HCT116 (cell line): ENCODE measurements around the gene POMGNT2.

Source experiments
- CEBPB ChIP-seq: IDR thresholded peaks from 2 replicates; pipeline ENCODE4 v1.6.1; 2012; ENCODE audit warnings: low read depth
- EZH2 ChIP-seq: fragments of 200-600 bp; sonication (generic); IDR thresholded peaks from 2 replicates; pipeline ENCODE4 v1.6.1; 2017; ENCODE audit warnings: antibody characterized with exemption, mixed run types
- EZH2phosphoT487 ChIP-seq: fragments of 200-600 bp; IDR thresholded peaks from 2 replicates; pipeline ENCODE4 v1.6.1; 2018; ENCODE audit warnings: antibody characterized with exemption, borderline replicate concordance
- POLR2A ChIP-seq: IDR thresholded peaks from 2 replicates; pipeline ENCODE4 v1.7.0; 2011; ENCODE audit warnings: borderline replicate concordance; ENCODE audit not compliant: insufficient read depth, insufficient read length; ENCODE audit errors: extremely low read depth
- RAD21 ChIP-seq: IDR thresholded peaks from 2 replicates; pipeline ENCODE4 v1.6.1; 2012; ENCODE audit warnings: low read depth, mild to moderate bottlenecking
- SP1 ChIP-seq: IDR thresholded peaks from 2 replicates; pipeline ENCODE4 v1.6.1; 2012; ENCODE audit warnings: low read depth
- ZNF274 ChIP-seq: fragments of 200-500 bp; sonication (Bioruptor generic); IDR thresholded peaks from 2 replicates; pipeline ENCODE4 v1.6.1; 2014; ENCODE audit warnings: mild to moderate bottlenecking, low read depth, low read length, inconsistent platforms
- TF ChIP-seq, protein P1 (sequence below), 3 experiments: fragments of 200-600 bp in 1 of 3; sonication (generic) in 1 of 3; IDR thresholded peaks in 2 of 3; conservative IDR thresholded peaks in 1 of 3; 2 replicates each; pipeline ENCODE4 v1.5.1; 2012 to 2017; ENCODE audit warnings: low read depth in 2 of 3, low read length in 2 of 3, antibody characterized with exemption in 1 of 3, borderline replicate concordance in 1 of 3, control low read depth in 1 of 3, mild to moderate bottlenecking in 1 of 3, mixed read lengths in 1 of 3, mixed run types in 1 of 3, moderate library complexity in 1 of 3; ENCODE audit not compliant: insufficient read depth in 1 of 3
- TF ChIP-seq, protein P2 (sequence below): IDR thresholded peaks from 2 replicates; pipeline ENCODE4 v1.6.1; 2012

DNA sequence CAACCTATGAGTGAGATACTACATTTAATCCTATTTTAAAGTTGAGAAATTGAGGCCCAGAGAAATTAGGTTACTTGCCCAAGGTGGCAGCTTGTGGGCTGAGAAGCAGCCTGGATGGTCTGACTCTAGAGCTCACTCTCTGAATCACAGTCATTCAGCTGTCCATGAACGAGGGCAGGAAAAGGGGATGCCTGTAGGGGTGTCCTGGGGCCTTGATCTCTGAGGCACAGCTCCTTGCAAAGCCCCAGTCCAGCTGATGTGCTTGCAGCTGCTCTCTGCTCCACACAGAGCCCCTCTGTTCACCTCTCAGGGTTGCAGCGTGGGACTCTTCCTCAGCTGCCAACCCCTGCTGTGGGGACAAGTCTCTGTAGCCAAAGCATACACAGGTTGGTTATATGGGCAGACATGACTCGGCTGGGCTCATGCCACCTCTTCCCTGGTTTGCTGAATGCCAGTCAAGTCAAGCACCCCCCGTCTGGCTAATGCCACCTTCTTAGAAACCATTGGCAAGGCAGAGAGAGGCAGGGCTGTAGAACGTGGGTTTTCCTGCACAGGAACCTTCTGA lies 70.0 kb downstream of the POMGNT2 start:
- TF ChIP-seq, protein P1, sequence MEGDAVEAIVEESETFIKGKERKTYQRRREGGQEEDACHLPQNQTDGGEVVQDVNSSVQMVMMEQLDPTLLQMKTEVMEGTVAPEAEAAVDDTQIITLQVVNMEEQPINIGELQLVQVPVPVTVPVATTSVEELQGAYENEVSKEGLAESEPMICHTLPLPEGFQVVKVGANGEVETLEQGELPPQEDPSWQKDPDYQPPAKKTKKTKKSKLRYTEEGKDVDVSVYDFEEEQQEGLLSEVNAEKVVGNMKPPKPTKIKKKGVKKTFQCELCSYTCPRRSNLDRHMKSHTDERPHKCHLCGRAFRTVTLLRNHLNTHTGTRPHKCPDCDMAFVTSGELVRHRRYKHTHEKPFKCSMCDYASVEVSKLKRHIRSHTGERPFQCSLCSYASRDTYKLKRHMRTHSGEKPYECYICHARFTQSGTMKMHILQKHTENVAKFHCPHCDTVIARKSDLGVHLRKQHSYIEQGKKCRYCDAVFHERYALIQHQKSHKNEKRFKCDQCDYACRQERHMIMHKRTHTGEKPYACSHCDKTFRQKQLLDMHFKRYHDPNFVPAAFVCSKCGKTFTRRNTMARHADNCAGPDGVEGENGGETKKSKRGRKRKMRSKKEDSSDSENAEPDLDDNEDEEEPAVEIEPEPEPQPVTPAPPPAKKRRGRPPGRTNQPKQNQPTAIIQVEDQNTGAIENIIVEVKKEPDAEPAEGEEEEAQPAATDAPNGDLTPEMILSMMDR (IDR thresholded peaks at IDR 0.05 in 2 of 3, conservative IDR thresholded peaks at IDR 0.05 in 1 of 3; ENCODE audit: borderline replicate concordance in 1 of 3, insufficient read depth in 1 of 3, low read depth in 2 of 3, low read length in 2 of 3): no peak
- TF ChIP-seq EZH2phosphoT487: no peak
- TF ChIP-seq RAD21: no peak
- TF ChIP-seq EZH2: no peak
- TF ChIP-seq POLR2A: no peak
- TF ChIP-seq, protein P2, sequence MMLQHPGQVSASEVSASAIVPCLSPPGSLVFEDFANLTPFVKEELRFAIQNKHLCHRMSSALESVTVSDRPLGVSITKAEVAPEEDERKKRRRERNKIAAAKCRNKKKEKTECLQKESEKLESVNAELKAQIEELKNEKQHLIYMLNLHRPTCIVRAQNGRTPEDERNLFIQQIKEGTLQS: no peak
- TF ChIP-seq ZNF274: no peak
- TF ChIP-seq CEBPB: no peak
- no peak for TF ChIP-seq SP1
